GM12892 (cell line): ENCODE data around the gene WWC2.

Experiments used
- POLR2A ChIP-seq: IDR thresholded peaks from 2 replicates; pipeline ENCODE4 v1.6.1; 2011; ENCODE audit warnings: low read depth, low read length, control low read depth
- POLR2AphosphoS5 ChIP-seq: IDR thresholded peaks from 2 replicates; pipeline ENCODE4 v1.6.1; 2011; ENCODE audit warnings: low read depth, low read length, control low read depth
- TAF1 ChIP-seq: IDR thresholded peaks from 2 replicates; pipeline ENCODE4 v1.6.1; 2011; ENCODE audit warnings: low read depth, mild to moderate bottlenecking, control low read depth, low read length, borderline replicate concordance

DNA sequence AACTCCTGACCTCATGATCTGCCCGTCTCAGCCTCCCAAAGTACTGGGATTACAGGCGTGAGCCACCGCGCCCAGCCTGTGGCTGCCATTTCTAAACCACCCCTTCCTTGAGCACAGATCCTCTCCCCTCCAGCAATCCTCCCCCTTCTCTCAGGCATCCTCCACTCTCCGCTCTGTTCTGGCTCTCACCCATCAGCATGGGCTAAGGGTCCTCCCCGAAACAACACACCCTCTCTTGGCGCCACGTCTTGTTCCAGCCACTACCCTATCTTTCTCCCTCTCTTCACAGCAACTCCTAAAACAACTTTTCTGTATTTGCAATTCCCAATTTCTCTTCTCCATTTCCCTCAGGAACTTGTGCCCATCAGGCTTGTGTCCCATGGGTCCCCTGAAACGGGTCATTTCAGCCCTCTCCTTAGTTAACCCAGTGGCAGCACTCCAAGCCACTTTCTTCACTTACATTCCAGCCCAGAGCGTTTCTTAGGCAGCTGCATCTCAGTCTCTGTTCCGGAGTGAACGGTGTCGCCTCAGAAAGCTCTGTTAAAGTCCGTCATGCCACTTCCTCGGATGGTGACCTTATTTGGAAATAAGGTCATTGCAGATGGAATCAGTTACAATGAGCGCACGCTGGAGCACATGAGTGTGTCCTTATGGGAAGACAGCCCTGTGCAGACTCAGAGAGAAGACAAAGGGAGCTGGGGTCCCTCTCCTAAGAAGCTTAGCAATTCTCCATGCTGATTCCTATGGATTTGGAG, 251.4 kb downstream of the WWC2 start:
- TF ChIP-seq POLR2A (no peak), POLR2AphosphoS5 (no peak), TAF1 (no peak)
